GM19328 (cell line): ENCODE measurements around the gene WT1.
"Not testable (repeated sequence)": the region's sequence is repeated elsewhere in the genome, so short reads cannot be mapped to it uniquely, and the experiment has no call there.

Source experiments
- ATAC-seq: cut with Tn5 transposase; IDR thresholded peaks from one replicate; pipeline ENCODE4 v1.9.1; 2021; ENCODE audit warnings: mild to moderate bottlenecking, moderate library complexity; ENCODE audit not compliant: unreplicated experiment

Gene WT1

DNA sequence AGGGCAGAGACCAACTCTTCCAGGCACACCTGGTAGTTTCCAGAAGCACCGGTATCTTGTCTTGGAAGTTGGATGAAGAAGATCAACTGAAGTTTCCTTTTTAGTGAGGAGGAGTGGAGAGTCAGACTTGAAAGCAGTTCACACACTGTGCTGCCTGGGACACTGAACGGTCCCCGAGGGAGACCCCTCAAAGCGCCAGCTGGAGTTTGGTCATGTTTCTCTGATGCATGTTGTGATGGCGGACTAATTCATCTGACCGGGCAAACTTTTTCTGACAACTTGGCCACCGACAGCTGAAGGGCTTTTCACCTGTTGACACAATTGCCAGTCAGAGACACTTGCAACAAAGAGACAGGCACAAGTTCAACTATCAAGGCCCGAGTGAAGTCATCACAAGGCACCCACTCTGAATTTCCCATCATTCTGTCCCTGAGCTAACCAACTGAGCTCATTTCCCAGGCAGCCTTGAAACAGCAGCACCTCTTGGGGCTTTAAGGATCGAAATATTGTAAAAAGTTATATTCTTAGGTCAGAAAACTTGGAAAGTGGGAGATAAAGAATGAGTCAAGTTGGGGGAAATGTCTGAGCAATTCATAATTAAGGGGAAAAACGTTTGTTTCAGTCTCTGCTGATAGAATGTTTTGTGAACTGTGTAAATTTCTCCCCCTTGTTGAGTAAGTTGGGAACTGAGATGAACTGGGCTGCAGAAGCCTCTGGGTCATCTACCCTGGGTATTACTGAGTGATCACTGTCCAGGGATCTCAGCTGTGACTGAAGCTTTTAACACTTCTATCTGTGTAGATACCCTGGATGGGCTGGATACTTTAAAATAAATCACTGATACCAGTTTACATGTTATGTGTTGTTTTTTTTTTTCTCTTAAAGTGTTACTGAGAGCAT is 46.2 kb downstream of the WT1 start:
- ATAC-seq: no peak

DNA sequence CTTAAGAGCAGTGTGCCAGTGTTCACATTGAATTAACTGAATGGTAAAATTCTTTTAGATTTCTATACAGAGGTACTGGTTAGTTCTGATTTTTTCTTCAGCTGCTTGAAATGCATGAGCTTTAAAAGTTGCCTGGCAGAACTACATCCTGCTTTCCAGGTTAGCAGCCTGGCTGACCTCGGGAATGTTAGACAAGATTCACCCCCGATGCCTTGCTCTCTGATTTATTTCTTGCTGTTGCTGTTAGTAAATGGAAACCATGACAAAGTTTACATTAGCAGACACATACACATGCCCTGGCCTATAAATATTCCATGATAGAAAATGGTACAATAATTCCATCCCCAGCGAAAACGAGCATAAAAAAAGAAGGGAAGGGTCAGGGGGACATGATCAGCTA is 47.0 kb downstream of the WT1 start:
- no peak for ATAC-seq

DNA sequence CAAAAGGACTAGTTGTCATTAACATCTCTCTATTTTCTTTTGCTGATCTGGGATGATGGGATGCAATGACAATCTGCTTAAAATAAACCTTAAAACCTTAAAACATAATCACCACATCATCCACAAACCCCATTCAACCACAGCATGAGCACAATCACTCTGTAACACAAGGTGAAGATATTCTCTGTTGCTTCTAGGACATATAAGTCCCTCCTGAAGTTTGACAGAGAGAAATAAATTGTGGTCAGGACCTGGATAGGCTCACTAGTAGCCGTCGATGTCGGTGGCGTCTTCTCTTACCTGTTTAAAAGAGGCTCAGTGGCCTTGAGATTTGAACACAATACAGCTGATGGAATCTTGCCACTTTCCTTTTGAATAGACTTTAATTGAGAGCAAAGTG is 47.9 kb downstream of the WT1 start:
- ATAC-seq: no peak

DNA sequence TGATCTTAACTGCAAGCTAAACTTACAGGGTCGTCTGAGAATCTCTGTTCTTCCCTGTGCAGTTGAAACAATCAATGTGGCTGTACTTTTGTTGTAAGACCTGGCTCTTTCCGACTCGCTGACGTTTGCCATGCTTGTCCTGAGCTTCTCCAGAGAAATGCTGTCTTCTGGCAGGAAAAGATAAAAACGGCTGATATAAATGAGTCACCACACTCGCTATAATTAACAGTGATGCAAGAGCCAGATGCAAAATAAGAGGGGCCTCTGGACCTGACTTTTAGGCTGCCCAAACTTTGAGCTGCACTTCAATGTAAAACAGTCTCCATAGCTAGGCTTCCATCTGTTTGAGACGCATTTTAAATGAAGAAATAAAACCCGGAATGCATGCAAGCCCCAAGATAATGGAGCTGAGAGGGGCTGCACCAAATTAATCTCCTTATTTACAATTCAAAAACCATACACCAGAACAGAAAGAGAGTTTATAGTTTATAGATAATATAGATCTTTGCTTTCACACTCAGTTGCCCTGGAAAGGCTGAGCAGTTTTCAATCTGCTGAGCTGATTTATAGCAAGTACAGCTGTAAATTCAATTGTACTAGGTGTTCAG is 48.5 kb downstream of the WT1 start:
- no peak for ATAC-seq

DNA sequence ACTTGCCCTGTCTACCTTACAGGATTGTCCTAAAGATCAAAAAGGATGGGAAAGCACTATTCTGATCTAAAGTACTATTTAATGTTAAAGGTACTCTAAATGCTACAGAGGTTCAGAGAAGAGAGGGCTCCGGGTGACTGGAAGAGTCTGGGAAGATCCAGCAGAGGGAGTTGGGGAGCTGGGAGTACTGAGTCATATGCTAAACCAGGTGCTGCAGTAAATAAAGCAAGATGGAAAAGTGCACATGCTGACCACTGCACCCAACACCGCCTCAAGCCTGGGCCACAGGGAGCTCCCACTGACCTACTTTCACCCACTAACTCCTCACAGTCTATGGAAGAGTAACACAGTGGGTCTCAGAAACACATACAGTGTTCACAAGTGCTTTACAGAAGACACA is 49.3 kb downstream of the WT1 start:
- no peak for ATAC-seq

DNA sequence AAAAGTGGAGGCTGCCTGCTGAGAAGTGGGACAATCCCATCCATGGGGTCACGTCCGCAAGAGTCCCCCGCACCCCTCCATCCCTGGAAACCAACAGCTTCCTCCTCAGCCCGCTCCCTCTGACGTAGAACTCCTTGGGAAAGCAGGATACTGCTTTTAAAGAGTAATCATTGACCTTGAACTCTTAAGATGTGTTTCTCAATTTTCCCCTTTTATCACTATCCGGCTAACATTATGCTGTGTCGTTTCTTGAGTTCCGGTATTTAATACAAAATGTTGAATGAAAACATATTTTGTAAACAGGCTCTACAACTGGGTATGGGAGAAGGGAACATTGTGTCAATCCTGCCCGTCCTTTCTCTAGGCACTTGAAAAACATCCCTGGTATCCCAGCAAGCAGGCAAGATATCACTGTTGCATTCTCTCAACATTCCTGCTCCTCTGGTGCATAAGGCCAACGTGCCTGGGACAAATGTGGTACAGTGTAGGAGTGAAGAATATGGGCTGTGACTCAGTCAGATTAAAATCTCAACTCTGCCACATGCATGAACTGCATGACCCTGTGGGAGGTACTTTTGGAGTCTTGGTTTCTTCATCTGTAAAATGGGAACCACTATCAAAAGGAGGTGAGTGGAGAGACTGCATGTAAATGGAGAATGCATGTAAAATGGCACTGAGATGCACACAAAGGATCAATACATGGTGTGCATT is 52.8 kb downstream of the WT1 start:
- no peak for ATAC-seq

DNA sequence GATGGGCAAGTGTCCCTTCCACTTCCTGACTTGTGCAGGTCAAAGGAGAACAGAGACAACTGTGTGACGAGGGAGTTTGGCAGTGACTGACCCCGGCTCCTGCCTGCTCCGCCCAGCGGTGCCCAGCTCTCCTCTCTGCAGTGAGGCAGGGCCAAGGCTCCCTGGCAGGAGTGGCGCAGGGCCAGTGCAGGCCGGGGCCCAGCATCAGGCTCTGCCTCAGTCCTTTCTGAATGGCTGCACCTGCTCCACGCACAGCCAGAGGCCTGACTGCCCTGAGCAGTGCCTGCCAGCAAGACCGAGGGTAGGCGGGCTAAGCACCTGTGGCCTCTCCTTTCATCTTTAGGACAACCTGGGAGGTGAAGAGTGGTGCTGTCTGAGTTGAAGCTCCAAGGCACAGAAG is 54.2 kb downstream of the WT1 start:
- no peak for ATAC-seq

DNA sequence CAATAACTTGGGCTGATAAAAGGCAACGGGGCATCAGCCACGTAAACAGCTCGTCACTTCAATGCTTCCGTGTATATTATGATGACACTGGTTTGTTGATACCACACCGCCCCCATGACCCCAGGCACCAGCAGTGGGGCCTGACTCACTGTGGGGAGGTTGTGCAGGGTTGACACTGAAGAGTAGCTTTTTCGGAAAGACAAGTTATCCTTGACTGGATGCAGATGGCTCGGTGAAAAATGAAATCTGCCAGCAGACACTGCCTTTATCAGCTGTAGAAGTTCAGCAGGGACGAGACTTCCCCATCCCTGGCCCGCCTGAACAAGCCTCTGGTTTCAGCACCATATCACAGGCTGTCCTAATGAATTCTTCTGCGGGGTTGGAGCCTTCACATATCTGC is 55.6 kb downstream of the WT1 start:
- no peak for ATAC-seq

DNA sequence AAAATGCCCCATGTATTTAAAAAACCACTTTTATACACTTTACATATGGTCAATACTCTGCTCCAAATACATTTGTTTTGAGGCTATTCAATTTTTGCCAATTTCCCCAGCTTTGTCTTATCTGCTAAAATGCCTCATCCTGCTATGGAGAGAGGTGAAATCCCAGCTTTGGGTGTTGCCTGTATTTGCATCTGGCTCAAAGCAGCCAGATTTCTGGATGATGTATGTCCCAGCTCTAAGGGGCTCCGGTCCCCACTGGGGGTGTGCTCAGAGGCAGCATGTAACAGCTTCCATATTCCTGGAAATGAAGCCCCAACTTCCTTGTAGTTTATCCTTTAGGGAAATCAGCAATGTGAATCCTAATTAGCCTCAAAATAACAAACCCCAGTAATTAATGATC is 59.5 kb downstream of the WT1 start:
- no peak for ATAC-seq

DNA sequence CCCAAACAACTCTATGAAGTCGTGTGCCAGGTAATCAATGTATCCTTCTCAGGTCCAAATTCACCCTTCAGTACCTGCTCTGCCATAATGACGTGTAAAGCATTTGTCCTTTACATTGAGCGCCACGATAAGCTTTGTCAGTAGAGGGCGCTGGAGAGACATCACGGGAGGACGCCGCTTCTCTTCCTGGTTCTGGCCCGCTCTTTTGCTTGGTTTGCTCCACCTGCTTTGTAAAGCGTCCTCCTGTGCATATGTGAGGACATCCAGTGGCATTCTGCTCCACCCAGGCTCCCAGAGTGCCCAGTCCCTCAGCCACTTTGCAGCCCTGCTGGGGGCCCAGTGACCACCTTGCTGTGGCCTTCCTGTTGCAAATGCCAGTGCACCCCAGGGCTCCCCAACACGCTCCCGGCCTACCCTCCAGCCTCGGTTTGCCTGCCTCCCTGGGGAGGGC is 61.1 kb downstream of the WT1 start:
- ATAC-seq: no peak

DNA sequence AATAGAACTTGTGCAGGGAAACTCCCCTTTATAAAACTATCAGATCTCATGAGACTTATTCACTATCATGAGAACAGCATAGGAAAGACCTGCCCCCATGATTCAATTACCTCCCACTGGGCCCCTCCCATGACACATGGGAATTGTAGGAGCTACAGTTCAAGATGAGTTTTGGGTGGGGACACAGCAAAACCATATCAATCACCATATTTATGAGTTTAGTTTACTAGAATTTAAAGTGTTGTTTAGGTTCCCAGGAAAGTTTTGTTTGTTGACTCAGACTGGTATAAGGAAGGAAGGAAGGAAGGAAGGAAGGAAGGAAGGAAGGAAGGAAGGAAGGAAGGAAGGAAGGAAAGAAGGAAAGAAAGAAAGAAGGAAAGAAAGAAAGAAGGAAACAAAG is 65.4 kb downstream of the WT1 start:
- ATAC-seq: not testable (repeated sequence)

DNA sequence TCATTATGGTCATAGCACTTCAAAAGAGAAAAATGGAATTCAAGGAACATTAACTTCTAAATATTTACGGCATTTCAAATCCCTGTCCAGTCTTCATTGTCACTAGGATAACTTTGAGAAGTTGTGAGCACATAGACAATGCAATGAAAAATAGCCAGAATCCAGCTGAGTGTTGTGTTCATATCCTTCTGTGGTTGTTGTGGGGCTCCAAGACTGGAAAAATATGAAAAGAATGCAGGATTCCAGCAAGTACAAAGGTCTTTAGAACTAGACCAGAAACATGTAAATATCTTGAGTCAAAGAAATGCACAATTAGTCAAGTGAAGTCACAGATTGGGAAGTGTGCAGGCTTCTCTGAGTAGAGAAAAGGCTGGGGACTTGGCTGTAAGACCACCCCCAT is 68.7 kb downstream of the WT1 start:
- ATAC-seq: no peak

DNA sequence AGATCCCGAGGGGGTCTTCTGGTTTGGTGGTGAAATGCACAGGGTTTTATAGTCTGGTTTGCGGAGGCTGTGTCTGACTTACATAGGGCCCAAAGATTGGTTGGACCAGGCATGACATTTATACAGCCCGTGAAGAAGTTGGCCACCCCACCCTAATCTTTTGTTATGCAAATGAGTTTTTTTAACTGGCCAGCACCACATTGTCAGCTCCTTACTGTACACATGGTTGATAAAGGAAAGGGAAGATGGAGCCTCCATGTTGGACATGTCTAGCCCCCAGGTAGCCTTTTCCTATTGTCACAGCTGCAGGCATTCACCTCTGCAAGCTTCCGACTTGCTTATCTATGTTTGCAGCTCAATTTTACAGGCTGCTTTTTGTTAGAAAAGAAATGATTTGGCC is 70.1 kb downstream of the WT1 start:
- ATAC-seq: no peak

DNA sequence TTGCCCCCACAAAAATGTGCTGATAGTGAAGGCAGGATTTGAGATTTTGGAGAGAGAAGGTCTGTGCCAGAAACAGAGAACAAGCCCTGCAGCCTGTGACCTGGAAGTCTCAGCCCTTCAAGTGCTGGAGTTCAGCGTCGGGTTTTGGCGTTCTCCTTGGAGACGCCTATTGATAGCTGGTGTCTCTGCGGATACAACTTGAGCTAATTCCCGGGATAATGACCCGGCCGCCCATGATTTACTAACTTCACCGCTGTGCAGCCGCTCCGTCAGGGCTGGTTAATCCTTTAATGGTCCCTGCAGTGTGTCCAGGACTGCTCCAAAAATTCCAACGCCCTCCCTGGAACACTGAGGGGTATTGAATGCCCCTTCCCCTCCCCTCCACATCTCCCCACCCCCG is 76.6 kb downstream of the WT1 start:
- ATAC-seq: no peak

DNA sequence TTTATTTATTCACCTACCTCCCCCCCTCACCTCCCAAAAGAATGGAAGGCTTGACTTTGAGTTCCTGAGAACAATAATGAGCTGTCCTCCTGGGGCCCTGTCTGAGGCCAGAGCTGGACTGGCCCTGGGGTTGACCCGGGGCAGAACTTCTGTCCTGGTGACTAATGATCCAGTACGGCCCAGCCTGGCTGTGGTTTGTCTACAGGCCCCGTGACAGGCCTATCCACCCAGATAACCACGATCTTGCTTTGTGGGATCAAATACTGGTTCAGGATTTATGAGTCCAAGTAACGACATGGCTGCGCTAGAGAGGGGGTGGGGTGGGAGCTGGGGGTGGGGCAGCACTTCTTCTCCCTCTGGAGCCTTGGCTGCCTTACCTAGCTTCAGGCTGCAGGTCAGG is 81.5 kb downstream of the WT1 start:
- ATAC-seq: no peak

DNA sequence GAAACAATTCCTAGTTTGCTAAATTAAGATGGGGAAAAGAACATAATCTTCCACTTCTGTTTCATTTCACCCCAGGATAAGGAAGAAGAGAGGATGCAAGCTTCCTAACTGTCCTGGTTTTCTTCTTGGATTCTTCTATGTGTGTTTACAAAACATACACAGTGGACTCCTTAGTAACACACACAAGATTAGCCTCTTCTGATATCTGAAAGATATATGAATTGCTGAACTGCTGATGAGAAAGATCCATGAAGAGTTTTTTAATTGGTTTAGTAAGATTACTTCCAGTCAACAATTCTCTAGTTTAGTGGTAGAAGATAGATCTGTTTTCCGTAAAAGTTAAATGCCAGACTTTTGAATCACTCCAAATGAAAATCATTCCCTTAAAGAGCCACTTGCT is 86.8 kb downstream of the WT1 start:
- no peak for ATAC-seq

DNA sequence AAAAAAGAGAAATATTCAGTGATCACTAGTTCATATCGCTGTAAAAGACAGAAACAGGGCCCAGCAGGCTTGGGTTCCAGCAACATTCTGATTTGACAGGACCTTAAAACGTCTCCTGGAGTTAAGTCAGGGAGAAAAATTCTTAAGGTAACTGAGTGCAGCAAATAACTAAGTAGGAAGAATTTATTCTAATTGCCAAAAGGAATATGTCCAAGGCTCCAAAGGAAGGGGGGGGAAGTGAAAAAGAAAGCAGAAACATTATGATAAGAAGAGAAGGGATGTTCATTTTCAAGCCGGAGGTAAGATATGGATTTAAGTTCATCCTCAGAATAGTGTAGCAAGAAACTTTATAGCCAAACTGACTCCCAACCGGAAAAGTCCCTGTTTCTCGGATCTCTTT is 90.4 kb downstream of the WT1 start:
- ATAC-seq: no peak

DNA sequence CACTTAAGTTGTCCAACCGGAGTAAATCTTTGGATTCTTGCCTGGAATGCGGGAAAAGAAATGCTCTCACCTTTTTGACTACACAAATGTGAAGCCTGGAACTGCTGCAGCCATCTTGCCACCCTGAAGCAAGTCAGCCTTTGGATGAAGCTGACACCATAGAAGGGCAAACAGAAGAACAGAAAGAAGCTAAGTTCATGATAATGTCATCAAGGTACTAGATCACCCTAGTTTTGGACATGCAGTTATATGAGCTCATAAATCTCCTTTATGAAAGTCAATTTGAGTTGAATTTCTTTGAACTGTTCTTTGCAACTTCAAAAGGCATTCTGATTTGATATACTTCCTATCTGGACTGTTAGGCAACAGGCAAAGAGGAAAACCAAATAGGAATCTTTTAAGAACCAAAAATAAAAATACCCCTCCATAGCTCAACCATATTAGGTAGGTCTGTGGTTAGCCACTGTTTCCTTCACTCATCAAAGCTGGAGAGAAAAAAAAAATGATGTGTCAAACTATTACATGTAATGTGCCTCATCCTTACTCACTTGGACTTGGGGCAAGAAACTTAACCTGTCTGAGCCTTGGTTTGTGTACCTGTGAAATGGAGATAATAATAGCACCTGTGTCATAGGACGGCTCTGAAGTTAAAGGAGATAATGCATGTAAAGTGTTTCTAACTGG is 91.9 kb downstream of the WT1 start:
- ATAC-seq: no peak

DNA sequence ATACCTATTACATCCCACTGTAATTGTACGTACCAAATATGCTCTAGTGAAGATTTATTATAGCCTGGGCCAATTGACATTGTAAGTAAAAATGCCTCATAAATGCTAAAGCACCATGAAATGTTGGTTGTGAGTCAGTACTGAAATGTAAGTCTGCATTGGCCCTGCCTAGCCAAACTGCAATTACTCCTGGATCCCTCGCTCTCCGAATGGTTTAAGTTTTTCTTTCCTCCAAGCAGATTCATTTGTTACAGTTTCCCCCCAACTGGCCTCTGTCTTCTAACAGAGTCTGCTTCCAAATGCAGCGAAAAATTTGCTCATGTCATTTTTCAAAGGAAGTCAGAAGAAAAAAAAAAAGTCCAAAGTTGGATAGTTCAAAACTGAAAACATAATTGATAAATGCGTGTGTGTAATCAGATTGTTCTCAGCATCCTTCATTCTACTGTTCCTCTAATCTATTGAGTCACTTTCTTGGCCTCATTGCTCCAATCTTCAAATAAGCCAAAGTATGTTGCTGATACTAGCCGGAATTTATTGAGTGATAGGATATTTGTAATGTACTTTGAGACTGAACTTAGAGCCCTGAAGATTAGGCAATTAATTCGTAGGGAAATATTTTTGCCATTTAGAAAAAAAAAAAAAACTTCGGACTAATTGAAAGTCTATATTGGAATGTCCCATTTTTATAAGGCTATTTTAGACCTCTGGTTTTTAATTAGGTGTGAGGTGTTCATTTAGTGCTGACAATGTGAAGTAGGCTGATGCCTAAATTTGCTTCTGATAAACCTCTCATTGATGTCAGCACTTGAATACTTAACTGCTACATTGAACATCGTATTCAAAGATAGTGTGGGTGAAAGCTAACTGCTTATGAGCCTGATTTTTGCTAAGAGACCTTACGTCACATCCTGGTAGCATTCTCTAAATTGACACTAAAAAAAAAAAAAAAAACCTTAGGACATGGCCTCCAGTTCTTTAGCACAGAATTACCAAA is 93.4 kb downstream of the WT1 start:
- no peak for ATAC-seq

DNA sequence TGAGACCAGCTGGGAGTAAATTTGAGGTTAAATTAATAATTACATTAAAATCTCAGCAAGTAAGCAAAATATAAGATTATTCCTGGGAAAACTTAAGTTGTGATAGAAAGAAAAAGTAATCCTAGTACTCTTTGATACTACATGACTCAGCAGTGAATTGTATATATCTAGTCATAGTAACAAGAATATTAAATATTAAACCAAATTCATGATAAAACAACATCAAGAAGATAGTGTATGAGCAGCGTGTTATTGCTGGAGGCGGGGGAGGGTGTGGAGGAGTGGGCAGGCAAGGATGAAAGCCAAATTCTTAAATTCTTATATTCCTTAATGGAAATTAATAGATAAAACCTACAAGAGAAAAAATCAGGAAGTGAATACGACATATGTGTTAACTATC is 95.2 kb downstream of the WT1 start:
- ATAC-seq: no peak
